ENCODE results near the gene TRAF3. TPM values are rescaled to one million over a fixed set of nuclear protein-coding genes. Genes with fewer than 3 reads are reported as not detected.
"Not testable (repeated sequence)": the region's sequence is repeated elsewhere in the genome, so short reads cannot be mapped to it uniquely, and the experiment has no call there.

Gene TRAF3
- polyA plus RNA-seq, 3 donors, result 16.2 to 18.2 (median 16.9) TPM

DNA sequence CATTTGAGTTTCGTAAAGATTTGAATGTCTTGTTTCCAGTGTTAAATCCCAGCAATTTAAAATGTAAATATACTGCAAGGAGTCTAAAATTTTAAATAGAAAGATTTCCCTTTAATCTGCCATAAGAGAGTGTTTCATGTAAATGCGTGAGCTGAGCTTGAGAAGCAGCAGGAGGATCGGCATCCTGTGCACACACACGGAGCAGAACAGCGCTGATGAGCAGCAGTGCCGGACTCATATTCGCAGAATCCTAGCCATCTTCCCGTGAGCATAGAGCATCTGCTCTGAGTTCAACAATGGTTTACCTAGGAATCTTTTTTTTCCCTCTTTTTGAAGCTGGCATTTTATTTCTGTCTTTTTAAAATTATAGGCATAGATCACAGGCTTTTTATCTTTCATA is 115.4 kb downstream of the TRAF3 start:
- no peak for DNase-seq (ENCODE audit: extremely low read depth in 1 of 11, low read depth in 9 of 11, low spot score in 4 of 11)

DNA sequence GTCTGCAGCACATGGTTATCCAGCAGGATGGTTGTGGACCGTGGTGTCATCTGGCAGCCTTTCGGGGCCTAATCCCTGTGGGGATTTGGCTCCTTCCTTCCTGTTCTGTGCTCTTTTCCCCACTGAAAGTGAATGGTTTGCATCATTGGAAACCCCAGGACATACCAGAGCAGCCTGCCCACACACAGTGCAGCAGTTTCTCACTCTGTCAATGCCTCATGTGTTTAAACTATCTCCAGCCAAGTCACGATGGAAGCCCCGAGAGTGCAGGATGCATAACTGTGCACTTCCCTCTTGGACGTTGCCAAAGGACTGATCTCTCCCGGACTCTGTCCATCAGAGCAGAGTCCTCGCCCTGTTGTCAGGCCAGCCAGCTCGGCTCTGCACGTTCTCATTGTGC is 116.2 kb downstream of the TRAF3 start:
- DNase-seq (ENCODE audit: extremely low read depth in 1 of 11, low read depth in 9 of 11, low spot score in 4 of 11), result peak in 3 of 11 donors; percentile 9 to 19 (median 15)

DNA sequence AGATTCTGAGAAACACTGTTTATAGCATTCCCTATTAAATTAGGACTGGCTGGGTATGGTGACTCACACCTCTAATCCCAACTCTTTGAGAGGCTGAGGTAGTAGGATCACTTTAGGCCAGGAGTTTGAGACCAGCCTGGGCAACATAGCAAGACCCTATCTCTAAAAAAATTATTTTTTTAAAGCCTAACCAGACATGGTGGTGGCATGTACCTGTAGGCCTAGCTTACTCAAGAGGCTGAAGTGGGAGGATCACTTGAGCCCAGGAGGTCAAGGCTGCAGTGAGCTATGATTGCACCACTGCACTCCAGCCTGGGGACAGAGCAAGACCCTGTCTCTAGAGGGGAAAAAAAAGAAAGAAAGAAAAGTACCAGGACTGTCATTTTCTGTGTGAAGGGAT is 119.5 kb downstream of the TRAF3 start:
- not testable (repeated sequence) for DNase-seq (ENCODE audit: extremely low read depth in 1 of 11, low read depth in 9 of 11, low spot score in 4 of 11)

DNA sequence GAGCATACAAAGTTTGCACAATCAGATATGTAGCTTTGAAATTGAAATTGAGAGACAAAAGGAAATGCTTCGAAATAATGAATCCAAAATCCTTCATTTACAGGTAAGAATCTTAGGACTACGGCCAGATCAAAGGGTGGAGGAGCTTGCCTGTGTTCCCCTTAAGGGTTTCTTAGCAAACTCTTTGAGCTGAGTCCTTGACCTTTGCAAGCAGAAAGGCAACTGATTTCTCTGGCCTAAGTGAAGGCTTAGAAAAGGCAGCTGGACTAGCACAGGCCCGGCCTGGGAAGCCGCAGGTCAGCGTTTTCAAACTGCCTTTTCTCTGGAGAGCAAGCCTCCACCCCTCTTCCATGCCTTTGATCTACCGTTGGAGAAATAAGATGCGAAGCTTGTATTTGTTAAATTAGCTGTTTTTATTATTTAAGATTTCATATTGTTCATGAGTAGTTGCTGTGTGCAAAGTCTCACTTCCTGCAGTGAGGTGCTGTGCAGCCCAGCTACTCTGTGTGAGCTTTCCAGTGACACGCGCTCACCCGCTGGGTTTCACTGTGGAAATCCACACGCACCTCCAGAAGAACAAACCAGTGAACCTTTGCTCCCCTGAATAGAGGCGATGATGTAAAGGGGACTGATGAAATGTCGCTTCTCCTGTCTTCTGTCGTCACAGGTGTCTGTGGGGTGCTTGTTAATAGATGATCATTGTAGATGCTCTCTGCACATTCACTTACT is 120.2 kb downstream of the TRAF3 start:
- no peak for DNase-seq (ENCODE audit: extremely low read depth in 1 of 11, low read depth in 9 of 11, low spot score in 4 of 11)

DNA sequence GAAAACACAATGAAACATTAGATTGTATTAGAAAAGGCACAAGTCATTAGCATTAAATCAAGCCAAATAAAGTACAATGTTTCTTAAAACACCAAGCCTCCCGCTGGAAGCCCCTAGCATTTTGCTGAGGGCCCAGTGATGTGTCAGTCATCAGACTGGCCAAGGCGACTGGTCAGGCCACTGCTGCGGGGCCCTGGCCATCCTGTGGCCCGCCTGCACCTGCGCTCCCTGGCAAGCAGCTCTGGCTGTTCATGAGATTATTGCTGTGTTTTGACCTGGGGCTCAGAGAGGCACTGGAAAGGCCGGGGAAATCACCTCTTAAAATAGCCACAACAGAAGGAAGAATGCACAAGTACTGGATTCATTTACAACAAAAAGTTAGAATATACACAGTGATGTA is 121.0 kb downstream of the TRAF3 start:
- DNase-seq (ENCODE audit: extremely low read depth in 1 of 11, low read depth in 9 of 11, low spot score in 4 of 11), result no peak

DNA sequence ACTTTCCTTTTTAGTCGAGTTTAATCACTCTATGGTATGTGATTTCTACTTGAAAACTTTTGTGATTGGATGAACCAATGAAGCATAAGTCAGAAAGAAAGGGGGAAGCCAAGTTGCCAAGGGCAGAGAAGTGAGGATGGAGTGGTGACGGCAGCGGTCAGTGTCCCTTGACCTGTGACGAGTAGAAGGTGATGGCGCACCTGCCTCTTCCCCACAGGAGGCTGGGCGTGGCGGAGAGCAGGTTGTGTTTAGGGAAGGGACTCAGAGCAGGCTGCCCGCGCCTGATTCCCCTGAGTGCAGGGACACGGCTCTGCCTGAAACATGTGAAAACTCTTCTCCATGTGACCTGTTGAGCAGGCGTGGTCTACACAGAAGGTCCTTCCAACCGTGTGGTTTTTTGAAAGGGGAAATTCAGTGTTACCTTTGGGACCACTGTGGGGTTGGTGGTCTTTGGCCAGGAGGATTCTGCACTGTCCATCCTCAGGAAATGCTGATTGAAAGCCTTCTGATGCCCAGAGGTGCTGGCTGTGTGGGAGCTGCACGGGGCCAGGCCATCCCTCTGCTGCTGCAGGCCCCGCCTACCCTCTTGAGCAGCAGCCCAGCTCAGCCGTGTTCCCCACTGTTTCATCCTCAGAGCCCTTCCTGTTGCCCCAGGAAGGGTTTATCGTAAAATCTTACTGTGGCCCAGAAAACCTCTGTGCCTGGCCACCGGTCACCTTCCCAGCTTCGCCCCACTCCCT is 121.7 kb downstream of the TRAF3 start:
- DNase-seq (ENCODE audit: extremely low read depth in 1 of 11, low read depth in 9 of 11, low spot score in 4 of 11), result no peak

DNA sequence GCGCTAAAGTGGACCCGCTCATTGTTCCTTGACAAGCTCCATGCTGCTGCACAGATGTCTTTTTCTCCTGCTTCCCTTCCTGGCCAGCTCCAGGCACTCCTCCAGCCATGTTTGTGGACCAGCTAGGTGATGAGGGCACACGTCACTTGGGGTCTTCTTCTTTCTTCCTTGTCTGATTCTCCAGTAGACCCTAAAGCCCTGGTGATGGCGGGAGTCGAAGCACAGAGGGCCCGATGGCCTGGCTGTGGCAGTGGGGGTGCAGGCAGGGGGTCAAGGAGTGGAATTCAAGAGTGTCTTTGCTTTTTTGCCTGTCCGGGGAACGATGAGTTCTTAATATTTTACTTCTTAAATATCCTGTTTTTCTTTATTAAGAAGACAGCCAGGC is 122.3 kb downstream of the TRAF3 start:
- no peak for DNase-seq (ENCODE audit: extremely low read depth in 1 of 11, low read depth in 9 of 11, low spot score in 4 of 11)

DNA sequence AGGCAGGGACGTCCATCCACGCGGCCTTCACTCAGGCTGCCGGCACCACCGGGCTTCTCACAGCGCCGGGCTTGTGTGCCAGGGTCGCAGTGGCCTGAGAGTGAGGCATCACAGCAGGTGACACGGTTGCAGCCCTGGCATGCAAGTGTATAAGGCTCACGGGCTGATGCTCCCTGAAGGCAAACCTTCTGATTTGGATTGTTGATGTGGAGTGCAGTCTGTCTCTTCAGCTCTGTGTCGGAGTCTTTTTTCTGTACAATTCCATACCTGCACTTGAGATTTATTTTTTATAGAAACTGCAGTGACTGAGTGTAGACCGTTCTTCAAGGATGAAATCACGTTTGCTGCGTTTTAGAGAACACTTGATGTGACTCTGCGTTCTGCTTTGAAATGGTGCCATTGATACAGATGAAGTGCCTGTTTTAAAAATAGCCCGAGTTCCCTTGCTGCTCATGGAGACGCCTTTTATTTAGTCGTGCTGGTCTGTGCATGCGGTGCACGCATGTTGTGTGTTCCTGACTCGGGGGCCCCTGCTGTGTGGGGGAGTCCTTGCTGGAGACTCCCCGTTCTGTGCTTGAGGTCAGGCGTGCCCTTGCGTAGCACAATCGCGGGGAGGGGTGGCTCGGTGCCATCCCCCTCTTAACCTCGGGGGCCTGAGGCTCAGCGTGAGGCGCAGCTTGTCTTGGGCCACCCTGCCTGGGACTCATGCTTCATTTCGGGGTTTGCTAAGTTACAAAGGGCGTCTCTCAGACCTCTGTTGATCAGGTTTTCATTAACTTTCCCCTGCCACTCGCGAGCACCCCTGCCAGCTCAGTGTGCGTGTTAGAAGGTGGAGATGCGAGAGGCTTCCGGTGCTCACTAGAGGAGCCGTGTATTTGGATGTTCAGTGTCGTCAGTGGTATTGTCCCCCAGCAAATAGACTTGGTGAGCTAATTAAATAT is 123.7 kb downstream of the TRAF3 start:
- no peak for DNase-seq (ENCODE audit: extremely low read depth in 1 of 11, low read depth in 9 of 11, low spot score in 4 of 11)

DNA sequence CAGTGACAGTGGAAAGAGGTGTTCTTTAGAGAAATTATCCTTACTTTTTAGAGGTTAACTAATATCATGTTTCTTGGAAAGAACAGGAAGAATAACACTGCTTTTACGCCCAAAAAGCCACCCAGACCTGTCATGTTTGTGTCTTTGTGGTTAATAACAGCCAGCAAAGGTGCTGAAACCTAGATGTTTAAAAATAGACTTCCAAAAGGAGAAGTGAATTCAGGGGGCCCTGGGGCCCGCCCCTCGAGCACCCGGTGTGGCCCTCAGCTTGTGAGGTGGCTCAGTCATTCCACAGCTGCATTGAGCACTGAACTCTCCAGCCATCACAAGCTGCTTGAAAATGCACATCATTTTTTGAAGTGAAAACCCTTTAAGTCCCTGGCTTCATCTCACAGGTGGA is 124.4 kb downstream of the TRAF3 start:
- no peak for DNase-seq (ENCODE audit: extremely low read depth in 1 of 11, low read depth in 9 of 11, low spot score in 4 of 11)

DNA sequence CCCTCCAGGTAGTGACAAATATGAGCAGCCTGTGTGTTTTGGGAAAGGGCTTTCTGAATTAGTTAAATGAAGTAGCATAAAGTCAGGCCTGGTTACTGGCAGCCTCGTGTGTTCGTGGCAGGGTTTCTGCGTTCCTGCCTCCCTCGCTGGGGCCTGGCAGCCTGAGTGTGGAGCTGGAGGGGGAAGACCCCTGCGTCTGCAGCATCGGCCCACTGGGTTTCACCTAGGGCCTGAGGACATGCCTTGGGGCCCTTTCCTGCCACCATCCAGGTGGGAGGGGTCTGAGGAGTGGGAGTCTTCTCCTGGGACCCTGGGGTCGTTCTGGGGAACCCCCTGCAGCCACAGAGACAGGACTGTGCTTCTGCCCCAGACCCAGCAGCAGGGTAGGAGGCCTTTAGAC is 124.8 kb downstream of the TRAF3 start:
- DNase-seq (ENCODE audit: extremely low read depth in 1 of 11, low read depth in 9 of 11, low spot score in 4 of 11), result no peak

DNA sequence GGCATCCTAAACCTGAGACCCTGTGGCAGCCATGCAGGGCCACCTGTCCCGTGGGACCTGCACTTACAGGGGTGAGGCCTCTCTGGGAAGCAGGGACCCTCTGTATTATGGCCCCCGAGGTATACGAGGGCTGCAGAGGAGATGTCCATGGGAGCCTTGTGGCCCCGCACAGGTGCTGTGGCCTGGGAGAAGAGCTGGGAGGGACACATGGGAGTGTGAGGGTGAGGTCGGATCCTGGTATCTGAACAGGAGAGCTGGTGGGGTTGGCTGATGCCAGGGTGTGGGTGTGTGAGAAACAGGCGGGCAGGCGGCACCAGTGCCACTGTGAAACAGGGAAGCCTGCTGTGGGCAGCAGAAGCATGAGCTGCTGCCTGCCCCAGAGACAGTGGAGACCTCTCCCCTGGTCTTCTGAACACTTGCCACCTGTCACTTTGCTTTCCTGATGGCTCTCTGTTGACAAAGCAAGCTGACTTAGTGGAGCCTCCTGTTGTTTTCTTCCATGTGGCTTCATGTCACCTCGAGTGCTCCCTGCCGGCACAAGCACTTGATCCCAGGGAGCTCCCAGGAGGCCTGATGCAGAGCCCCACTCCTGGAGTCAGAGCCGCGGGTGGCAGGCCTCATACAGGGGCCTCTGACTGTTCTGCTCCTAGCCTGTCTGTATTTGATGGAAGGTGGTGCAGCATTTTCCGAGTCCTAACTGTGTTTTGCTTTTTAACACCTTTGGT is 125.4 kb downstream of the TRAF3 start:
- no peak for DNase-seq (ENCODE audit: extremely low read depth in 1 of 11, low read depth in 9 of 11, low spot score in 4 of 11)

DNA sequence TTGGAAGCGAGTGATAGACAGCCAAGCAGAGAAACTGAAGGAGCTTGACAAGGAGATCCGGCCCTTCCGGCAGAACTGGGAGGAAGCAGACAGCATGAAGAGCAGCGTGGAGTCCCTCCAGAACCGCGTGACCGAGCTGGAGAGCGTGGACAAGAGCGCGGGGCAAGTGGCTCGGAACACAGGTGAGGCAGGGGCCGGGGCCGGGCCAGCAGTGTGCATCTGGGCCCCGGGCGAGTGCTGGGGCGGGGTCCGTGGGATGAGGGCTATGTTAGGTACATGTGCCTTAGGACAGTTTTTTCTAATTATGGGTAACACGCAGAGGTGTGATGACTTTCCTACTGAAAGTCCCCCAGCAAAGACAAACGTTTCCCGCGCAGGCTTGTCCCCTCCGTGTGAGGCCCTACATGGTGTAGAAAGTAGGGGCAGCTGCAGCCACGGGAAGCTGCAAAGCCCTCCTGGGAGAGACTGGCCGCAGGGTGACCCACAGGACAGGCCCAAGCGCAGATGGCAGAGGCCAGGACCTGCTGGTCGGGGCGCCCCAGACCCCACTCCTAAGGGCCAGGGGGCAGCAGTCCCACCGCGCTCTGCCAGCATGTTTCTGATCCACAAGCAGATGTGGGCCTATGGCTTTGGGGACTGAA is 126.1 kb downstream of the TRAF3 start:
- DNase-seq (ENCODE audit: extremely low read depth in 1 of 11, low read depth in 9 of 11, low spot score in 4 of 11), result no peak

DNA sequence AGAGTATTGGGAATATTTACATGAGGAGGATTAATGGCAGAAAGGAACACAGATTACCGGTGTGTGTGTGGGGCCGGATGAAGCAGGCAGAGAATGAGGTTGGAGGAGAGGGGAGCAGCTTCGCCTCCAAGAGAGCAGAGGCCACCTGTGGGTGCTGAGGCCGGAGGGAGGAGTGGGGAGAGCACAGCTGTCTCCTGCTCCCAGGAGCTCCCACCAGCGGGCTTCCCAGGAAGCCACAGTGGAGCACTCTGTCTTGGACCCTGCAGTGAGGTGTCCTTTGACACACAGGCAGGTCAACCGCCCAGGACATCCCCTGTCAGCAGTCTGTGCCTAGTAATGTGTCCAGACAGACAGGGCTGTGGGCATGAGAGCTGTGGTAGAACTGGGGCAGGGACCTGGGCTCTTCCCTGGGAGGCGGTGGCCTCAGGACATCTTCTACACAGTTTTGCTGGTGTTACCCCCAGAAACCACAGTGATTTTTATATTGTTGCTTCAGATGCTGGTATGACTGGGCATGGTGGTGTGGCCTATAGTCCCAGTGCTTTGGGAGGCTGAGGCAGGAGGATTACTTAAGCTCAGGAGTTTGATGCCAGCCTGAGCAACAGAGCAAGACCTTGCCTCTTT is 126.8 kb downstream of the TRAF3 start:
- no peak for DNase-seq (ENCODE audit: extremely low read depth in 1 of 11, low read depth in 9 of 11, low spot score in 4 of 11)

DNA sequence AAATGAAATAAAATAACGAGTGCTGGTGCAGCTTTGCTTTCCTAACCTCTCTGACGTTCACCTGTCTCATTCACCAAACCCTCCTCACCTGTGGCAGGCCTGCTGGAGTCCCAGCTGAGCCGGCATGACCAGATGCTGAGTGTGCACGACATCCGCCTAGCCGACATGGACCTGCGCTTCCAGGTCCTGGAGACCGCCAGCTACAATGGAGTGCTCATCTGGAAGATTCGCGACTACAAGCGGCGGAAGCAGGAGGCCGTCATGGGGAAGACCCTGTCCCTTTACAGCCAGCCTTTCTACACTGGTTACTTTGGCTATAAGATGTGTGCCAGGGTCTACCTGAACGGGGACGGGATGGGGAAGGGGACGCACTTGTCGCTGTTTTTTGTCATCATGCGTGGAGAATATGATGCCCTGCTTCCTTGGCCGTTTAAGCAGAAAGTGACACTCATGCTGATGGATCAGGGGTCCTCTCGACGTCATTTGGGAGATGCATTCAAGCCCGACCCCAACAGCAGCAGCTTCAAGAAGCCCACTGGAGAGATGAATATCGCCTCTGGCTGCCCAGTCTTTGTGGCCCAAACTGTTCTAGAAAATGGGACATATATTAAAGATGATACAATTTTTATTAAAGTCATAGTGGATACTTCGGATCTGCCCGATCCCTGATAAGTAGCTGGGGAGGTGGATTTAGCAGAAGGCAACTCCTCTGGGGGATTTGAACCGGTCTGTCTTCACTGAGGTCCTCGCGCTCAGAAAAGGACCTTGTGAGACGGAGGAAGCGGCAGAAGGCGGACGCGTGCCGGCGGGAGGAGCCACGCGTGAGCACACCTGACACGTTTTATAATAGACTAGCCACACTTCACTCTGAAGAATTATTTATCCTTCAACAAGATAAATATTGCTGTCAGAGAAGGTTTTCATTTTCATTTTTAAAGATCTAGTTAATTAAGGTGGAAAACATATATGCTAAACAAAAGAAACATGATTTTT is 128.2 kb downstream of the TRAF3 start:
- no peak for DNase-seq (ENCODE audit: extremely low read depth in 1 of 11, low read depth in 9 of 11, low spot score in 4 of 11)

DNA sequence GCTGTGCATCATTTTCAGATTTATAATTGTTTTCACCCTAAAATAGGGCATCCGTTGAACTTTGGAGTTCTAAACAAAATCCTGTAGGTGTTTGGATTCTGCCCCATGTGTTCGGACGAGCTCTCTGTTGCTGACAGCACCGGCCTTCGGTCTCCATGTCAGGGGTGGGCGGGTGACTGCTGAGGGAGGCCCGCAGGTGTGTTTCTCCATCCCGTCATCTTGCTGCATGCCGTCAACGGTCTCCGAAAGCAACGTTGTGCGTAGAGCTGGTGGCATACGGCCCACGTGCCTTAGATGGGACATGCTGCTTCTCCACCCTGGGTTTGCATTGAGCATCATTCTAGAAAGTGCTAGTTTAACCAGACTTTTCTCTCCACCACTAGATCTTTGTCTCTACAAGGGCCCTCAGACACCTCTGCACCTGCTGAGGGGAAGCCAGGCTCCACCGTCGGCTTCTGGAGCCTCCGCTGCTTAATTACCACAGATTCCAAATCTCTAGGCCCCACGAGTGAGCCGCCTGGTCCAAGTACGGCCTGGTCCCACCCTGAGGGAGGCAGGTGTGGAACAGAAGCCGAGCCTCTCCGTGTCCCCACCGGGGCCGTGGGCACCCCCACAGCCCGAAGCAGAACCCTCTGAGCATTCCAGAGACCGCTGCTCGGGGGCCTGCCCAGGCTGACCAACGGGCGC is 129.5 kb downstream of the TRAF3 start:
- no peak for DNase-seq (ENCODE audit: extremely low read depth in 1 of 11, low read depth in 9 of 11, low spot score in 4 of 11)

DNA sequence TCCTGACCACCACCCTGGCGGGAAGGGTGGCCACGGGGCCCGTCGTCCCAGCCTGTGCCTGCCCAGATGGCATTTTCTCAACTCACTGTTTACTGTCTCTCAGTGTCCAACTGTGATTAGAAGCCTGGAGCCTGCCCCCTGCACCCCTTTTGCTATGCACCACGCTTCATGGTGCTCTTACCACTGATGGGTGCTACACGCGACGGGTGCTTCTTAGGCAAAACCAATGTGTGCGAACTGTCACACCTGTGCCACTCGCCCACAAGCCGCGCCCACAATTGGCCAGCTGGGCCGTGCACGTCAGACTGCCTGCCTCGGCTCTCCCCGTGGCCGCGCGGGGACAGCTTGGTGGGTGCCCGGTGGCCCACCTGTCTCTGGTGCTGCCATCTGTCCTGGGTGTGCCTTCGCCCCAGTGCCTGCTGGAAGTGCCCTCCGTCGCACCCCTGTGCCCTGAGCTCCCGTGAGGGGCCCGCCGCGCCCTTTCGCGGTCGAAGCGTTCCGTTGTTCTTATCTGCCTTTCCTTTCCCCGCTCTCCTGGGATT is 130.1 kb downstream of the TRAF3 start:
- no peak for DNase-seq (ENCODE audit: extremely low read depth in 1 of 11, low read depth in 9 of 11, low spot score in 4 of 11)

Measured in renal cortex interstitium (tissue), 11 donors.